GM18858 (cell line): Measurements from ENCODE around the gene CCNI2.
"Not testable (repeated sequence)": the region's sequence is repeated elsewhere in the genome, so short reads cannot be mapped to it uniquely, and the experiment has no call there.

ENCODE experiments used
- ATAC-seq: cut with Tn5 transposase; IDR thresholded peaks from one replicate; pipeline ENCODE4 v1.9.1; 2021; ENCODE audit not compliant: unreplicated experiment

The CCNI2 gene

GRCh38 chr5:132778856-132779255, 31.6 kb downstream of the CCNI2 start:
- no peak for ATAC-seq

DNA sequence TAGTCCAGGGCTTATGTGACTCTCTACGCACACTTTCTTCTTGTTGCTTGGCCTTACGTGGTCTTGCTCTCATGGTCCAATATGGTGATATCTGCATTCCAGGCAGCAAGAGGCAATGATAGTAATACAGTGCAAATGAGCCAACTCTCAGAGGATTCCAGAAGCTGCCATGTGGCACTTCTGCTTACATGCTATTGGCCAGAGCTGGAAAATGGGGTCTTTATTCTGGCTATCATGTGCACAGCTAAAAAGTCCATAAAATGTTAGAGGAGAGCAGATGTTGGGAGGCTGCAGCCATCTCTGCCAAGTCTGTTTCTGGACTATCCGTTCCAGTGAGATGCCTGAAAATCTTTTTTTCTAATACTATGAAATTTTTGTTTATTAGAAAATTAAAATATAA, 32.7 kb downstream of the CCNI2 start:
- ATAC-seq = no peak

DNA sequence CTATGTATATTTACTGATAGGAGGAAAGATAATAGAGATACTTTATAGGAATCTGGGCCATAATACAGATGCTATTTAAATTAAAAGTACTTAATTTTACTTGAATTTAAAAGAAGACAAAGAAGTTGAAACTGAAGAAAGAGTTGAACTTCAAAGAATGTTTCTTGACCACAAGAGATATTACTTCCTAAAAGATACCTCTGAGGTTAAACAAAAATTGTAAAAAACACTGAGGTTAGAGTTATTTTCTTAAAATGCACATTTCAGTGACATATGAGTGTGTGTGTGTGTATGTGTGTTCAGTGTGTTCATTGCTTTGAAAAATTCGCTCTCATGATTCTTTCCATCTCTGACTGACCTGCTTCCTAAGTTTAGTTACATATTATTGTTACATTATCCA, 33.4 kb downstream of the CCNI2 start:
- ATAC-seq = no peak

DNA sequence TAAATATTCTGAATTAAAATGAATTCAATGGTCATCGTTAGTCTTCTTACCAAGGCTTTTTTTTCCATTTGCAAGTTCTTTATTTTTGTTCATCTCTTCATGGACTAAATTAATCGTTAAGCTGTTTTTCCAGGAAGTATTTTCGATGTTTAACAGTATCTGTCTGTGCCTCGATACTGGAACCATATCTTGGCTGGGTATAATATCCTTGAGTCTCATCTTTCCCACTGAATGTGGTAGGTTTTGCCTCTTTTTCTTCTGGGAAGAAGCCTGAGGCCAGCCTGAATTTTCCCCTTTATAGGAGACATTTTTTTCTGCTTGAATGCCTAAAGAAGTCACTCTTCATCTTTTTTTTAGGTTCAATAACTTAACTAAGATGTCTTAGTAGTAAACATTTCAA, 33.8 kb downstream of the CCNI2 start:
- ATAC-seq = no peak

DNA sequence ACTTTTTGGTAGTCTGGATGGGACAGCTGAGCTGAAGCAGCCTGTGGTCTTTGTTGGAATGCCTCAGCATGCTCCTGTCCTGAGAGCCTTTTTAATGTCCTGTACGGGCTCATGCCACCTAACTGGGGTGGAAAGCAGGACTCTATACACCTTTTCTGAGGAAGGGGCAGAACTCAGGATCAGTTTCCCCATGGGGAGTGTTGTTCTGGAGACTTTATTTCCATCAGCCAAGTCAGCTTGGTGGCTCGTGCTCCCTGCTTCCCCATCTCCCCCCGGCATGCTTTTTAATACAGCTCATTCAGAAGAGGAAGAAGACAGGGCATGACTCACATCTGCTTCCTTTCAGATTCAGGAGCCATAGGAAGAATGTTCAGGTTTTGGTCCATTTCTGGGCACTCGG, 34.9 kb downstream of the CCNI2 start:
- ATAC-seq = no peak

DNA sequence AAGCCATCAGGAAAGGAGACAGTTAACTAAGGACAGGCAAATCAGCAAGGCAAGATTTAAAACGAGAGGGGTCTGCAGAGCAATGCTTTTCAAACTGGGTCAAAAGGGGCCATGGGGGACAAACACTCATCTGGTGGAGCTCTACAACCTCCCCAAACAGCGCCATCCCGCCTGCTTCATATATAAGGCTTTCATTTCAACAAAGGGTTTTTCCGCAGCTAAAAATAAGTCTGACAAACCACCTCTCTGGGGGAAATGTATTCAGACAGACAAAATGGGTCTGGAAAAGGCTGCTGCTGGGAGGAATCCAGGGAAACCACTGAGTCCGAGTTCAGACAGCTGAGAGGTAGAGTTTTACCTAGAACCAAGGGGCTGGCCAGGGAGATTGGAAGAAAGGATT, 38.1 kb downstream of the CCNI2 start:
- no peak for ATAC-seq

DNA sequence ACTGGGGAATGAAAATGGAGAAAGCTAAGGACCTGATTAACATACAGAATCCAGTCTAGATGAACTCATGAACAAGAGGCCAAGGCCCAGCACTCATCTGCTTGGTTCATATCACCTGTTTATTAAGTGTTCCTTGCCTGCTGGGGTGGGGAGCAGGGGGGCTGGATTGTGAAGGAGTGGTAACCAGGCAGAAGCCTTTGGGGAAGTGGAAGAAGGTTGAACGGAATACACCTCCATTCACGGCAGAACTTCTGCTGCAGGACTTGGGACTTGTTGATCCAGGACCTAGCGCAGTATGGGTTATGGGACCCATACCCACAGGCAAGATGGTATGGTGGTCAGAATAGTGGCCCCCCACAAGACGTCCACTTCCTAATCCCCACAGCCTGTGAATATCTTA, 38.6 kb downstream of the CCNI2 start:
- no peak for ATAC-seq

DNA sequence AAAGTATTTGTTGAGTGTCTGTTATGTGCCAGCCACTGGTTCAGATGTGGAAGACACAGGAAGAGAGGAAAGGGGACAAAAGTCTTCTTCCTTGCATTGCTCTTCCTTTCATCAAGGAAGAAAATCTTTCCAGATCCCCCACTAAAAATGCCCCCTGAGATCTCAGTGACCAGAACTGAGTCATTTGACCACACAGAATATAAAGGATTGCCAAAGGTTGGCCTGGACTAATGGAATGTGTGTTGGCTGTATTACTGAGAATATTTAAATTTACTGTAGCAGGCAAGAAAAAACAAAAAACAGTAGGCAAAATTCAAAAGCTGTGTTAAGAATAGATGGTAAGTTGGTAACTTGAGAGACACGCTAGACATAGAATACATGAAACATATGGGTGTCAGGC, 39.9 kb downstream of the CCNI2 start:
- ATAC-seq = no peak

DNA sequence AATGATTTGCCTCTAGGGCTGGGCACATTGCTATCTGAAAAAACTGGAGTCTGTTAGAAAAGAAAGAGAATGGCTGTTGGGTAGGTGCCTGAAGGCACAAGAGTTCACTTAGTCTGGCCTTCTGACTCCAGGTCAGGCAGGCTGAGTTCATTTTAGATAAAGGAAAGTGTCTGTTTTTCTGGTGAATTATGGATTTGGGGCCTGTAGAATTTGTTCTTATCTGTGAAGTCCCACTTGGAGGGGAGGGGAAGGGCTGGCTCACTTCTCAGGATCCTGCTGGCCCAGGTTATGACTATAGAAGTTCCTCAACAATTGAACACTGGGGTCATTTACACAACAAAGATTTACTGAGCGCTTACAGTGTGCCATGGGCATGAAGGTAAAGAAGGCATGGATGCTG, 41.3 kb downstream of the CCNI2 start:
- ATAC-seq = no peak

DNA sequence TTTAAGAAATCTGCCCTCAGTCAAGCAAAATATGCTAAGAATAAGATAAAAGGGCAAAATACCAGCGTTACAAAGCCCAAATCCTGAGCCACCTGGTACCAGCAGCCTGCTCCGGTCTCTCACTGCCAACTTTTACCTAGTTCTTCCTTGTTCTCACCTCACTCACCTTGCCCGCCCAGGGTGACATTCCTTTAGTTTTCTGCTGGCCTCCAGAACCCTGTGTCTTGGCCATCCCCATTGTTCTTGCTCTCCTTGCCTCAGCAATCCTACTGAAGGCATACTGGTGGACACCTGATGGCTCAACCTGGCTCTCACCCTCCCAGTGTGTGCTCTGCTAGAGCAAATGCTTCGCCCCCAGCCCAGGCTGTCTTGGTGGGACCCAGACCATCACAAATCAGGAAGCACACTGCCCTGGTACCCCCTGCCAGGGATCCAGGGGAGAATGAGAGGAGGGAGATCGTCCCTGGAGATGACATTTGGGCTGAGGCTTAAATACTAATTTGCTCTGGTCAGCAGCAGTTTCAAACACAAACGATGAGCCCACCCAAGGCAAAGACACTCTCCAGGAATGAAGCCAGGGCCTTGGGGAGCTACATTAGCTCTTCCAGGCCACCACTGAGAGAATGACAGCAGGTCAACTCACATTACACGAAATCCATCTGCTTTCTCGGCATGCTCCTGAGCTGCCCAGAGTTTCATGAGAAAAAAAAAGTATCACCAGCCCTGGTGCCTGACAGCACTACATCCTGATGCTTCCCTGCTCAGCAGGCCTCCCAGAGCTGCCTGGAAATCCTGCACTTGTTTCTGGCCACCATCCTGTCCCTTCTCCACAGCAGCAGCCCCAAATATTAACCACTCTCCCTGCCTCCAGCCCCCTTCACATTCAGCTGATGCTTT, 42.0 kb downstream of the CCNI2 start:
- no peak for ATAC-seq

- no peak for ATAC-seq
Observed at GRCh38 chr5:132790201-132790865, 43.1 kb downstream of the CCNI2 start.

DNA sequence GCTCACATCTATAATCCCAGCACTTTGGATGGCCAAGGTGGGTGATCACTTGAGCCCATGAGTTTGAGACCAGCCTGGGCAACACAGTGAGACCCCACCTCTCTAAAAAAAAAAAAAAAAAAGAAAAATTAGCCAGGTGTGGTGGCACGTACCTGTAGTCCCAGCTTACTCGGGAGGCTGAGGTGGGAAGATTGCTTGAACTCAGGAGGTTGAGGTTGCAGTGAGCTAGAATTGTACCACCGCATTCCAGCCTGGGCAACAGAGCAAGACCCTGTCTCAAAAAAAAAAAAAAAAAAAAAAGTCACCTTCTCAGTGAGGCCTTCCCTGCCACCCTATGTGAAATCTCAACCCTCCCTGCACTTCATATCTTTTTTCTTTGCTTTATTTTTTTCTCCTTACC, 43.8 kb downstream of the CCNI2 start:
- no peak for ATAC-seq

DNA sequence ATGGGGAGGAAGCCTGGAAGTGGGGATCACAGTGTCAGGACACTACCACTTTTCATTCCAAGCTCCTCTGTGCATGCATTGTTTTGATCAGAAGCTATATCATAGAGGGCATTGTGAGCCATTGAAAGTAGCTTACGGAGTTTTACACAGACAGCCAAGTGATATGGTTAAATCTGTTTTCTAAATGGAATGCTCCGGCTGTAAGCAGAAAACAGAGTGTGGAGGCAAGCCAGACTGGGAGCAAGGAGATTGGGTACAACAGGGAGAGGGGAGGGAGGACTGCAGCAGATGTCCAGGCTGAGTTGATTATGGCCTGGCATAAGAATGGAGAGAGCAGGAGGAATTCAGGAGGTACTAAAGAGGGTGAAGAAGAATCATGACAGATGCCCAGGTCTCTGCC, 50.4 kb downstream of the CCNI2 start:
- no peak for ATAC-seq

GRCh38 chr5:132799392-132799791, 52.2 kb downstream of the CCNI2 start:
- no peak for ATAC-seq

- ATAC-seq = no peak
Observed at GRCh38 chr5:132800545-132800944, 53.3 kb downstream of the CCNI2 start.

GRCh38 chr5:132802044-132802684, 54.9 kb downstream of the CCNI2 start:
- no peak for ATAC-seq

DNA sequence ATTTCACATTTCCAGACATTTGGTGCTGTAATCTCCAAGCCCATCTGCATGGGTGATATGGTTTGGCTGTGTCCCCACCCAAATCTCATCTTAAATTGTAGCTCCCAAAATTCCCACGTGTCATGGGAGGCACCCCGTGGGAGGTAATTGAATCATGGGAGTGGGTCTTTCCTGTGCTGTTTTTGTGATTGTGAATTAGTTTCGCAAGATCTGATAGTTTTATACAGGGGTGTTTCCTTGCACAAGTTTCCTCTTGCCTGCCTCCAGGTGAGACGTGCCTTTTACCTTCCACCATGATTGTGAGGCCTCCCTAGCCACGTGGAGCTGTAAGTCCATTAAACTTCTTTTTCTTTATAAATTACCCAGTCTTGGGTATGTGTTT, 55.5 kb downstream of the CCNI2 start:
- ATAC-seq = not testable (repeated sequence)
